K562 (cell line): Measurements from ENCODE around the gene NUDT21. TPM values are rescaled to one million over a fixed set of nuclear protein-coding genes. Genes with fewer than 3 reads are reported as not detected.

Experiments used
- ATAC-seq: fragments of 200-7000 bp; cut with Tn5 transposase; 3 replicates; pipeline ENCODE4 v1.9.1; 2020; ENCODE audit warnings: moderate library complexity
- BruUV-seq: library from RNA; stranded (reverse); fragments of 400-500 nt; replicated peaks from 2 replicates; lab custom pipeline; 2021; lab: Mats Ljungman, UMichigan
- CTCF ChIA-PET: fragments of 300-600 bp; formaldehyde crosslinking; extraction: SDS; loops from one replicate; lab custom pipeline; 2021; ENCODE audit warnings: low intra/inter-chr PET ratio; lab: Yijun Ruan, JAX
- POLR2A ChIA-PET: fragments of 300-600, 350-650 bp; sonication (Branson Sonifier 250); formaldehyde crosslinking; extraction: SDS; loops from one replicate; lab custom pipeline; 2021; ENCODE audit warnings: antibody characterized with exemption, inconsistent platforms; lab: Yijun Ruan, JAX
- DNase-seq, 4 experiments: peaks; one replicate each; pipeline versions ENCODE4 v3.0.0 to v3.0.0-alpha.2; 2011 to 2018; ENCODE audit warnings: low spot score in 3 of 4, mixed read lengths in 3 of 4; ENCODE audit errors: extremely low read depth in 1 of 4
- FAIRE-seq: peaks from 2 replicates; lab custom pipeline; 2011; peaks lifted over from hg19 to GRCh38; lab: Jason Lieb, UNC
- H2AFZ ChIP-seq: 2 replicates; pipeline ENCODE4 v1.6.0; 2011; ENCODE audit warnings: low read depth, low read length, control low read depth, inconsistent platforms
- H3K27ac ChIP-seq: fragments of 200-600 bp; 3 replicates; pipeline ENCODE4 v1.8.0; 2011; ENCODE audit warnings: low read depth, mild to moderate bottlenecking, control low read depth, inconsistent platforms, low read length, moderate library complexity, mixed read lengths; ENCODE audit errors: extremely low read depth
- H3K27me3 ChIP-seq, 2 experiments: fragments of 300-600 bp in 1 of 2; 2 replicates in 1 of 2; 3 replicates in 1 of 2; pipeline versions ENCODE4 v1.6.0 to v1.8.0; 2011; ENCODE audit warnings: inconsistent platforms in 2 of 2, low read length in 2 of 2, mild to moderate bottlenecking in 1 of 2, mixed read lengths in 1 of 2, moderate library complexity in 1 of 2; ENCODE audit not compliant: control insufficient read depth in 2 of 2, insufficient read depth in 2 of 2
- H3K36me3 ChIP-seq: fragments of 300-600 bp; 3 replicates; pipeline ENCODE4 v1.8.0; 2011; ENCODE audit warnings: mild to moderate bottlenecking, low read length, inconsistent platforms; ENCODE audit not compliant: control insufficient read depth, insufficient read depth
- H3K4me1 ChIP-seq, 2 experiments: fragments of 200-600 bp in 1 of 2; replicated peaks in 1 of 2; 2 replicates in 1 of 2; 3 replicates in 1 of 2; pipeline versions ENCODE4 v1.5.1 to v1.8.0; 2011; ENCODE audit warnings: inconsistent platforms in 2 of 2, low read length in 2 of 2, mild to moderate bottlenecking in 1 of 2, mixed read lengths in 1 of 2, moderate library complexity in 1 of 2; ENCODE audit not compliant: control insufficient read depth in 2 of 2, insufficient read depth in 2 of 2
- H3K4me2 ChIP-seq: 2 replicates; pipeline ENCODE4 v1.6.1; 2011; ENCODE audit warnings: low read length, control low read depth, inconsistent platforms, mixed read lengths; ENCODE audit not compliant: insufficient read depth
- H3K4me3 ChIP-seq: fragments of 200-600 bp; sonication (generic), shearing (Covaris generic); 2 replicates; pipeline ENCODE4 v1.5.1; 2016; ENCODE audit warnings: control low read depth, inconsistent platforms
- H3K79me2 ChIP-seq: fragments of 200-600 bp; 3 replicates; pipeline ENCODE4 v1.8.0; 2011; ENCODE audit warnings: low read length, inconsistent platforms; ENCODE audit not compliant: control insufficient read depth, insufficient read depth
- H3K9ac ChIP-seq, 2 experiments: 2 replicates each; pipeline versions ENCODE4 v1.6.0 to v1.6.1; 2011; ENCODE audit warnings: low read depth in 2 of 2, low read length in 2 of 2, control low read depth in 1 of 2, inconsistent platforms in 1 of 2, mild to moderate bottlenecking in 1 of 2, mixed read lengths in 1 of 2; ENCODE audit not compliant: insufficient read depth in 1 of 2
- H3K9me1 ChIP-seq: one replicate; pipeline ENCODE4 v1.6.0; 2011; ENCODE audit warnings: inconsistent platforms, mild to moderate bottlenecking, low read length, moderate library complexity; ENCODE audit not compliant: control insufficient read depth, insufficient read depth
- H3K9me3 ChIP-seq: replicated peaks from 2 replicates; pipeline ENCODE4 v1.5.1; 2011; ENCODE audit warnings: low read depth, low read length, inconsistent platforms; ENCODE audit not compliant: control insufficient read depth, insufficient read depth
- H4K20me1 ChIP-seq: replicated peaks from 2 replicates; pipeline ENCODE4 v1.6.1; 2011; ENCODE audit warnings: low read length, inconsistent platforms, mixed read lengths; ENCODE audit not compliant: control insufficient read depth, insufficient read depth
- ATF1 ChIP-seq, 2 experiments: fragments of 450-650 bp in 1 of 2; IDR thresholded peaks; 2 replicates each; pipeline ENCODE4 v1.6.1; 2016; ENCODE audit warnings: missing compliant biosample characterization in 1 of 2, missing genetic modification characterization in 1 of 2
- SMARCA5 ChIP-seq: fragments of 450-650 bp; IDR thresholded peaks from 2 replicates; pipeline ENCODE4 v1.6.1; 2016
- WGBS: fragments of 100-300 bp; shearing (Covaris generic); methylation state at CpG from one replicate; pipeline ENCODE4 v1.1.6; 2016; ENCODE audit warnings: low coverage, mixed read lengths; ENCODE audit not compliant: insufficient coverage; ENCODE audit errors: missing lambda C conversion rate; 5-methylcytosine and 5-hydroxymethylcytosine counted together
- in situ Hi-C: fragments of 300-500 bp; cut with MboI; formaldehyde crosslinking; loops from 4 replicates; pipeline ENCODE4 v1.15.0; 2018; ENCODE audit warnings: inconsistent platforms, mixed read lengths
- intact Hi-C: fragments of 100-400 bp; cut with micrococcal nuclease; formaldehyde crosslinking; loops from 2 replicates; pipeline ENCODE4 v1.14.2; 2022
- polyA plus RNA-seq, 8 experiments: library from polyadenylated mRNA; depleted of rRNA in 4 of 8; stranded (reverse) in 5 of 8; unstranded in 3 of 8; fragments of >200 nt; fragmentation: Nextera tagmentation in 2 of 8; fragmentation: Illumina TruSeq in 1 of 8; extraction: Ambion mirVana in 2 of 8; extraction: Trizol in 1 of 8; gene quantifications; 2 replicates each; pipeline versions ENCODE4 v1.2.1 to v1.2.3, GENCODE V29; 2011 to 2014; ENCODE audit warnings: inconsistent platforms in 1 of 8, missing spikeins in 1 of 8
- total RNA-seq, 7 experiments: library from RNA; depleted of rRNA in 6 of 7; stranded (reverse); fragments of >200 nt in 6 of 7; fragmentation: Illumina TruSeq in 2 of 7; extraction: Trizol in 2 of 7; gene quantifications; 2 replicates each; pipeline versions ENCODE4 v1.2.1 to v1.2.3, GENCODE V29; 2011 to 2021; ENCODE audit warnings: low replicate concordance in 1 of 7
- TF ChIP-seq, protein P1 (sequence below): fragments of 250-450 bp; sonication (Bioruptor Pico); IDR thresholded peaks from 2 replicates; pipeline ENCODE4 v1.4.0; 2020; ENCODE audit warnings: mild to moderate bottlenecking, moderate library complexity, borderline replicate concordance

The NUDT21 gene
- total and polyA plus RNA-seq, 9 of the 15 experiments (the other 6 are each of a cell fraction or from before 2014, with no cell fraction given): 62.4 to 218 (median 121) TPM

DNA sequence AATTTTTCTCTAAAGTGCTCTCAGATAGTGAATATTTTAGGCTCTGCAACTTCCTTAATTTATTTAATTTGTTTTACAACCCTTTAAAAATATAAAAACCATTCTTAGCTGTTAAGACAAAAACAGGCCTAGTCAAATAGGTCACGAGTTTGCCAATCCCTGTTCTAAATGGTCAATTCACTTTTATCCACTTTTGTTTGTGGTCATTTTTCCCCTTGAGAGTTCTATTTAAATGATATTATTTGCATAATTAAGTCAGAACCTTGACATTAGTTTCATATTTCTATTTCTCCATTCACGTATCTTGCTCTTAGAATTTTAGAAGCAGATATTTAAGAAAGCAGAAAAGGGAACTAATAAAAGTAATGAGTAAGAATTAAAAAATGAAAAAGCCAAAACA lies 29.8 kb downstream of the NUDT21 start:
- no peak for DNase-seq
- ATAC-seq: no peak
- Histone ChIP-seq H3K9me3 (no peaks in the 10 kb centered on the region), H3K9ac (peak overlapping the region in 1 of 2 experiments; percentile 70; a peak in 1 of 4 replicates), H4K20me1 (peaks cover 12% of the 10 kb centered on the region; the same call in 1 of the 2 replicates), H3K79me2 (peaks cover 85% of the 10 kb centered on the region), H3K27me3 (no peaks in the 10 kb centered on the region), H3K4me2 (no peak overlapping the region), H3K9me1 (no peaks in the 10 kb centered on the region), H2AFZ (no peak overlapping the region), H3K27ac (peak overlapping the region; percentile 85; the same call in 1 of the 3 replicates), H3K4me3 (no peak overlapping the region)
- intact Hi-C loops (no loop called here), in situ Hi-C loops (no loop called here)
- POLR2A ChIA-PET: interaction anchor here (0.7 to 1.1 kb wide), 2 partner anchors 80 to 365 kb away, joined by 3 read pairs; no protein-coding TSS in a partner anchor
- 64% methylated on average over 2 of the region's 2 CpGs for WGBS
- TF ChIP-seq SMARCA5: no peak
- TF ChIP-seq, protein P1, sequence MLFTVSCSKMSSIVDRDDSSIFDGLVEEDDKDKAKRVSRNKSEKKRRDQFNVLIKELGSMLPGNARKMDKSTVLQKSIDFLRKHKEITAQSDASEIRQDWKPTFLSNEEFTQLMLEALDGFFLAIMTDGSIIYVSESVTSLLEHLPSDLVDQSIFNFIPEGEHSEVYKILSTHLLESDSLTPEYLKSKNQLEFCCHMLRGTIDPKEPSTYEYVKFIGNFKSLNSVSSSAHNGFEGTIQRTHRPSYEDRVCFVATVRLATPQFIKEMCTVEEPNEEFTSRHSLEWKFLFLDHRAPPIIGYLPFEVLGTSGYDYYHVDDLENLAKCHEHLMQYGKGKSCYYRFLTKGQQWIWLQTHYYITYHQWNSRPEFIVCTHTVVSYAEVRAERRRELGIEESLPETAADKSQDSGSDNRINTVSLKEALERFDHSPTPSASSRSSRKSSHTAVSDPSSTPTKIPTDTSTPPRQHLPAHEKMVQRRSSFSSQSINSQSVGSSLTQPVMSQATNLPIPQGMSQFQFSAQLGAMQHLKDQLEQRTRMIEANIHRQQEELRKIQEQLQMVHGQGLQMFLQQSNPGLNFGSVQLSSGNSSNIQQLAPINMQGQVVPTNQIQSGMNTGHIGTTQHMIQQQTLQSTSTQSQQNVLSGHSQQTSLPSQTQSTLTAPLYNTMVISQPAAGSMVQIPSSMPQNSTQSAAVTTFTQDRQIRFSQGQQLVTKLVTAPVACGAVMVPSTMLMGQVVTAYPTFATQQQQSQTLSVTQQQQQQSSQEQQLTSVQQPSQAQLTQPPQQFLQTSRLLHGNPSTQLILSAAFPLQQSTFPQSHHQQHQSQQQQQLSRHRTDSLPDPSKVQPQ: no peak
- no peak for TF ChIP-seq ATF1 (CRISPR knock-in tag; IDR thresholded peaks at IDR 0.05)
- no peak for TF ChIP-seq ATF1 (tag; IDR thresholded peaks at IDR 0.05)
- TF ChIP-seq, all 486 proteins: peak for 0
- CTCF ChIA-PET: no interaction called here
- no TSS peak for BruUV-seq
- Histone ChIP-seq H3K4me1 (peaks cover 23 to 38% of the 10 kb centered on the region in 2 experiments), H3K36me3 (peaks cover 7% of the 10 kb centered on the region; the same call in 1 of the 3 replicates)
- FAIRE-seq: no peak
